Stimulated activated CD8-positive, alpha-beta memory T cell treated with anti-CD3 and anti-CD28 coated beads, Interleukin-15, amount 100 ng/mL, for 48 hours (primary cell): ENCODE measurements around the gene GRB10.

ENCODE experiments used
- DNase-seq, 2 donors: peaks; one replicate each; pipeline ENCODE4 v3.0.0-alpha.2; 2020; ENCODE audit warnings: low read depth in 2 of 2

The GRB10 gene

GRCh38 chr7:50803359-50804337 lies 21.0 kb upstream of the GRB10 start:
- DNase-seq = no peak

DNA sequence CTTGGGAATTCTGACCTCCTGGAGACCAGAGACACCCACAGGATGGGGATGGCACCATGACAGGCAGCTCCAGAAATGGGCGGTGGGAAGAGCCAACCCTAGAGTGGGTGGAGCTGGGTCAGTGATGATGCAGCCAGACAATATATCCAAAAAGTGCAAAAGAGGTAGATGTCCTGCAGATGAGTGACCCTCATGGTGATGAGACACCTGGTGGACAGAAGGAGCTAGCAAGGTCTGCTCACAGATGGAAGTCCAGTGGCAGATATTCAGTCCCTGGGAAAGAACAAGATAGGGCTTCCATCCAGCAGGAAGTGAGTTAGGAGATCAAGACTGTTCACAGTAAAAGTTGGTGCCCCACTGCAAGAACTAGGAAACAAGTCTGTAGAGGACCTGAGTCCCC lies 19.2 kb upstream of the GRB10 start:
- no peak for DNase-seq

DNA sequence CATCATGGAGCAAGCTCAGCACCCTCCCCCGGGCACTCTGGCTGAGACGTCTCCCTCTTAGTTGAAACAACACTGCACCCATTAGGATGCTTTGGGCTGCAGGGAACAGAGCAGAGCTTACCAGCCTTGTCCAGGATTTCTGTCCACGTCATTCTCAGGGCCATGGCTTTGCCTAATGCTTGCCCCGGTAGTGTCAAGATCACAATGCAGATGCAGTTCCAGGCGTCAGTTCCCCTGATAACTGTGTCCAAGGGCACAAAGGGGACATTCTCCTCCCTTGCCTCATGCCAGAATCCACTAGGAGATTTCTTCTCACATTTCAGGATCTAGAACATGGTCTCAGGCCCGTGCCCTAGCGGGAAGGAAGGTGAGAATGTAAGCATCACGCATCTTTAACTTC lies 17.2 kb upstream of the GRB10 start:
- no peak for DNase-seq

DNA sequence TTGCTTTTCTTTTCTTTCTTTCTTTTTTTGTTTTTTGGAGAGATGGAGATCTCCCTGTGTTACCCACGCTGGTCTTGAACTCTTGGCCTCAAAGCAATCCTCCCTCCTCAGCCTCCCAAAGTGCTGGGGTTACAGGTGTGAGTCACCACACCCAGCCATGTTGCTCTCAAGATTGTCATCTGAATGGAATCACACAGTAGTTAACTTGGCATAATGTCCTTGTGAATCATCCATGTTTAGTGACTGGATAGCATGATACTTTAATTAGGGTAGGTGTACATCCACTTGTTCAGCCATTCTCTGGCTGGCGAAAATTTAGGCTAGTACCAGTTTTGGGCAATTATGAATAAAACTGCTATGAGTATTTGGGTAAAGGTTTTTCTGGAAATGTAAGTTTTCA lies 15.4 kb upstream of the GRB10 start:
- no peak for DNase-seq

GRCh38 chr7:50795831-50796230 lies 13.1 kb upstream of the GRB10 start:
- DNase-seq = no peak

GRCh38 chr7:50795253-50795652 lies 12.6 kb upstream of the GRB10 start:
- DNase-seq = no peak

DNA sequence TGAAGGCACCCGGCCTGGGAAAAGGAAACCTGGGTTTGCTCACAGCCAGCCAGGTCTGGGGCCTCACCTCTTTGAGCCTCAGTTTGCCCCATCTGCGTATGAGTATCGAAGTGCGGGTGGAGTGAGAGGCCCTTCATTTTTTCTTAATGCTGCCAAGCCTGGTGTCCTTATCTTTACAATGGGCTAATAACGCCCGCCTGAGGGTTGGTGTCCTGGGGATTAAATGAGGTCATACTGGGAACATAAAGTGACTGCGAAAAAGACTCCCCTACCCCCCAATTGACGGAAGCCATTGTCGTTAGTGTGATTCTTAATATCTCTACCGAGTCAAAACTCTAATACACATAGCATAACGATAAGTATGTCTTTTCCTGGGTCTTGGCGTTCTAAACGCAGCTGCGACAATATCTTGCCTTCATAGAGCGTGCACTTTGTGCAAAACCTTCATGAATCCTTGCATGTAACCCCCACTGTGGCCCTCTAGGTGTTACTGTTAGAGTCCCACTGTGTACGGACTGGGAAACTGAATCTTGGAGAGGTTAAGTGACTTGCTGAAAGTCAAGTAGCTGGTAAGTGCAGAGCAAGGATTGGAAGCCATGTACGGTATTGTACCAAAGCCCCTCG lies 11.4 kb upstream of the GRB10 start:
- no peak for DNase-seq

- no peak for DNase-seq
Measured at GRCh38 chr7:50793120-50793946, 10.6 kb upstream of the GRB10 start.

GRCh38 chr7:50792342-50793119 lies 9.8 kb upstream of the GRB10 start:
- no peak for DNase-seq

DNA sequence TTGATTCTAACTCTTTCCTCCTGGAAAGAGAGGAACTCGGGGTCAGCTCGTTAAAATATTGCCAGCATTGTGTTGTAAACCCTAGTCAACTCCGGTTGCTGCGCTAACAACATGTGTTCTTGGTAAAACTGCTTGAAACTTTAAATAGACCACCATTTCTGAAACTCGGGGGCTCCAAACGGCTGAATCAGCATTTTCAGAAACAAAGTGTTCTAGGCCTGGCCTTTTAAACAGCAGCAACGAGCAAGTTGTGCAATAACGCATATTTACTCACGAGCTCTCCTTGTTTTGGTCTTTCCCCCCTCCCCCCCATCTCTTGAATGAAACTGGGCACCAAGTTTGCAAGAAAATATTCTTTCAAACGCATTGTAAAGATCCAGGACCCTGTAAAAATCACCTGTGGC lies 9.2 kb upstream of the GRB10 start:
- DNase-seq = no peak

- no peak for DNase-seq
Measured at GRCh38 chr7:50791363-50791937, 8.8 kb upstream of the GRB10 start.

DNA sequence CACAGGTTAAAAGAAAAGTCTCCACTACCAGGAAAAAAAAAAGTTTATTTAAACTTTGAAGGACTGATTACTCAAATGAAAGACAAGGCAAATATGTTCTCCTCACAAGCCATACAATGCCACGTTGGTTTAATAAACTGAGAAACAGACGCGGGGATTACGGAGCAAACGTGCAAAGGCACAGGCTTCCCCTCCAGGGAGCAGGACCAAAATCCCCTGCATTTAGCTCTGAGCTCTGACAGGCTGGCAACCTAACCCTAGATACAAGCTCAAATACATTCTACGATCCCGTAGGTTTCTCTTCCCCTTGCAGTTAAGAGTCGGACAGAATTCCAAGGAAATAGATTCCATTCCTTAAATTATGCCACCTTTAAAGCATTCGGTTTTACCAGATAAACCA lies 7.7 kb upstream of the GRB10 start:
- DNase-seq = no peak

- no peak for DNase-seq
Measured at GRCh38 chr7:50788382-50788781, 5.7 kb upstream of the GRB10 start.

- DNase-seq = no peak
Measured at GRCh38 chr7:50787825-50788224, 5.1 kb upstream of the GRB10 start.

DNA sequence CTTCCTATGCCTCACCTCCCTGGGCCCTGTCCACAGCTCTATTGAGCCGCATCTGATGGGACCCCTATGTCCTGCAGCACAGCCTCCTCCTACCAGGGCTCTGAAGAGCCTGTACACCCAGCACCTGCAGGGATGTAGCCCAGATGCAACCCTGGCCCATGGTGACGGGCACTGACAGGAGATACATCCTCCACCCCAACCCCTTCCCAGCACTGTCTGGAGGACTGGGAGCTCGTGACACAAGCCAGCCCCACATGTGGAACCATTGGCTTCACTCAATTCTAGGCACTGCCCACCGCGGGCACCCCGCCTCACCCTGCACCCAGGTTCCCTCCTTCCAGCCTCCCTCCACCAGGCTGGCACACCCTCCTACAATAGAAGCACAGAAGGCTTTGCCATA lies 2.6 kb upstream of the GRB10 start:
- no peak for DNase-seq

DNA sequence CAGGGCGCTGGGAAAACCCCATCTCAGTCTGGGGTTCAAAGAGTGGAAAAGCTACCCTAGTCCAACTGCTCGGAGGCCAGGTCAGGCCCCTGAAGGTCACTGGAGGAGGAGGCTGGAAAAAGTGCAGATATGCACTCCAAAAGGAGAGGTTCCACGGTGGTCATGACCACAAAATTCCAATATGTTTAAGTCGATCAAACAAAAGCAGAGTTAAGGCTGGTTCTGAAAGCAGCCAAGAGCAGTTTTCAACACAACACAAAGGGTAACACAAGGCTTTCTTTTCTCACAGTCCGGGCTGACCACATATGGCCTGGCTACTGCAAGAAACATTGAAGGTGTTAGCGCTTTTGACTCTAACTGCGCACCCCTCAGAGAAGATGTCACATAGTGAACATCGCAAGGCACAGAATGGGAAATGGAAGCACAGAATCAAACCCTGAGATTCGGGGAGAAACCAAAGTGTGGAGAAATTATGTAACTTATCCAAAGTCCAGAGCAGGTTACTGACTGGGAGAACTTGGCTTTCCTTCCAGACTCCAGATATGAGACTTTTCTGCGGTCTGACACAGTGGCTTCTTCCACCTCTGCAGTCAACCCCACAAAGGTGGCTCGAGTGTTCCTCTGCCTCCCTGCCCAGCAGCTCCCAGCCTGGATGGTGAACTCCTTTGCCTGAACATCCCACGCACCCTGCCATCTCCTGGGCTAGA lies 1.3 kb upstream of the GRB10 start:
- no peak for DNase-seq

DNA sequence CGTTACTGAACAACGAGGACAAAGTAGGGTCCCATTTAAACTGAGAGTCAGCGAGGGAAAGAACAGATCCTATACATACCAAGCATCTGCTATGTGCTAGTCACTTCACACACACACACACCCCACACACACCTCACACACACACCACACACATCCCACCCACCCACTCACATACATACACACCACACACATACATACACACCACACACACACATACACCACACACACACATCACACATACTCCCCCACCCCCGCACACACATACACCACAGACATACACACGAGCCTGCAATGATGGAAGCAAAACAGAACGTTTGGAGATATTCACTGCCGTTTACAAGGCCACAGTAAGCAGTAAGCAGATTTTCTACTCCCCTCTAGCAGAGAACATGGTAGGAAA lies 607 bp upstream of the GRB10 start:
- DNase-seq = no peak

GRCh38 chr7:50781381-50782293 lies 1.1 kb downstream of the GRB10 start:
- no peak for DNase-seq

GRCh38 chr7:50780436-50780835 lies 2.3 kb downstream of the GRB10 start:
- no peak for DNase-seq

DNA sequence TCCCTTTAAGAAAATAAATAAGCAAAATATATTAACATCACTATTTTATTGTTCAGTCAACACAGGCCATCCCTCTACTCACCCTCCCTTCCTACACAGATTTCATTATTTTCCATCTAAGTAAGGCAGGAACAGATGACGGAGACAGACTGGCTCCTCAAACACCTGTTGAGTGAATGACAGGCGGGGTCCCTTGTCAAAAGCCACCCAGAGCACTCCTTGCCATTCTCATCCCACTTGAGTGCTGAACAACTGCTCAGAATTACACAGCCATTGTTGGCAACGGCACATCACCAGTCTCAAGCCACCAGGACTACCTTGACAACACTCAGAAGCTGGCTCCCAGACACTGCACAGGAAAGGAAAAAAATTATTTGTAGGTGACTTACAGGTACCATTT lies 3.3 kb downstream of the GRB10 start:
- no peak for DNase-seq
